Measurements from ENCODE around the gene GPR156. TPM values are rescaled to one million over a fixed set of nuclear protein-coding genes. Genes with fewer than 3 reads are reported as not detected.

The GPR156 gene
- polyA plus RNA-seq, 1 donor (not counting 4 experiments of a cell fraction or from before 2014, with no cell fraction given) = 0.17 TPM

- no peak overlapping the region for H3K9ac ChIP-seq (ENCODE audit: control insufficient read depth, extremely low read depth, insufficient read depth, low read length)
- no peaks in the 10 kb centered on the region for H3K79me2 ChIP-seq (ENCODE audit: control insufficient read depth, insufficient read depth, low read length)
- peak; percentile 36 for FAIRE-seq
- no peak overlapping the region for H3K4me2 ChIP-seq (ENCODE audit: control insufficient read depth, extremely low read depth, insufficient read depth, low read depth, low read length)
- no peaks in the 10 kb centered on the region for H4K20me1 ChIP-seq (ENCODE audit: control insufficient read depth, extremely low read depth, insufficient read depth, low read length)
- DNase-seq (ENCODE audit: low read depth, low spot score) = no peak
- no peaks in the 10 kb centered on the region for H3K9me1 ChIP-seq (ENCODE audit: control insufficient read depth, extremely low read depth, insufficient read depth, low read length)
- no peaks in the 10 kb centered on the region for H3K9me3 ChIP-seq (ENCODE audit: control insufficient read depth, low read depth, low read length)
- no peak for TF ChIP-seq CTCF (optimal IDR thresholded peaks at IDR 0.05 in 1 of 3, IDR thresholded peaks at IDR 0.05 in 1 of 3, conservative IDR thresholded peaks at IDR 0.05 in 1 of 3; ENCODE audit: extremely low read depth in 1 of 3, insufficient read depth in 2 of 3, low read length in 3 of 3)
- no peaks in the 10 kb centered on the region for H3K27me3 ChIP-seq (ENCODE audit: control insufficient read depth, extremely low read depth, insufficient read depth, low read length)
- no peak overlapping the region for H2AFZ ChIP-seq (ENCODE audit: control insufficient read depth, low read length)
- H3K4me3 ChIP-seq (ENCODE audit: control insufficient read depth in 2 of 3, extremely low read depth in 1 of 3, insufficient read depth in 2 of 3, low read depth in 1 of 3, low read length in 3 of 3) = no peak overlapping the region
- no peaks in the 10 kb centered on the region for H3K36me3 ChIP-seq (ENCODE audit: control insufficient read depth in 2 of 2, extremely low read depth in 1 of 2, insufficient read depth in 2 of 2, low read length in 2 of 2)
- H3K4me1 ChIP-seq (ENCODE audit: control insufficient read depth, extremely low read depth, insufficient read depth, low read length) = no peaks in the 10 kb centered on the region
- dilution Hi-C loops (cut with MboI; ENCODE audit: extremely low pct_ligation_motif_present, low sequenced_read_pairs) = no loop called here
- H3K27ac ChIP-seq (ENCODE audit: control insufficient read depth, insufficient read depth, low read length) = no peak overlapping the region
Observed at GRCh38 chr3:120264963-120265362, 20.1 kb downstream of the GPR156 start.

GRCh38 chr3:120263792-120264191 is 21.2 kb downstream of the GPR156 start:
- no peak for DNase-seq (ENCODE audit: low read depth, low spot score)
- Histone ChIP-seq H3K27me3 (ENCODE audit: control insufficient read depth, extremely low read depth, insufficient read depth, low read length) (no peaks in the 10 kb centered on the region), H3K79me2 (ENCODE audit: control insufficient read depth, insufficient read depth, low read length) (no peaks in the 10 kb centered on the region), H3K27ac (ENCODE audit: control insufficient read depth, insufficient read depth, low read length) (no peak overlapping the region), H3K4me2 (ENCODE audit: control insufficient read depth, extremely low read depth, insufficient read depth, low read depth, low read length) (no peak overlapping the region), H3K4me3 (ENCODE audit: control insufficient read depth in 2 of 3, extremely low read depth in 1 of 3, insufficient read depth in 2 of 3, low read depth in 1 of 3, low read length in 3 of 3) (no peak overlapping the region), H3K4me1 (ENCODE audit: control insufficient read depth, extremely low read depth, insufficient read depth, low read length) (no peaks in the 10 kb centered on the region), H3K36me3 (ENCODE audit: control insufficient read depth in 2 of 2, extremely low read depth in 1 of 2, insufficient read depth in 2 of 2, low read length in 2 of 2) (no peaks in the 10 kb centered on the region), H3K9me1 (ENCODE audit: control insufficient read depth, extremely low read depth, insufficient read depth, low read length) (no peaks in the 10 kb centered on the region), H3K9me3 (ENCODE audit: control insufficient read depth, low read depth, low read length) (no peaks in the 10 kb centered on the region), H4K20me1 (ENCODE audit: control insufficient read depth, extremely low read depth, insufficient read depth, low read length) (no peaks in the 10 kb centered on the region), H3K9ac (ENCODE audit: control insufficient read depth, extremely low read depth, insufficient read depth, low read length) (no peak overlapping the region), H2AFZ (ENCODE audit: control insufficient read depth, low read length) (no peak overlapping the region)
- no peak for FAIRE-seq
- dilution Hi-C loops (cut with MboI; ENCODE audit: extremely low pct_ligation_motif_present, low sequenced_read_pairs) = no loop called here
- no peak for TF ChIP-seq CTCF (optimal IDR thresholded peaks at IDR 0.05 in 1 of 3, IDR thresholded peaks at IDR 0.05 in 1 of 3, conservative IDR thresholded peaks at IDR 0.05 in 1 of 3; ENCODE audit: extremely low read depth in 1 of 3, insufficient read depth in 2 of 3, low read length in 3 of 3)
- no peak for TF ChIP-seq EZH2 (IDR thresholded peaks at IDR 0.05; ENCODE audit: low read length)

Measured in keratinocyte (primary cell).